Kasumi-1 (cell line): ENCODE measurements around the gene GIPC3.
"Not testable (repeated sequence)": the region's sequence is repeated elsewhere in the genome, so short reads cannot be mapped to it uniquely, and the experiment has no call there.

Experiments
- DNase-seq, 2 experiments: peaks; one replicate each; lab custom pipeline; 2025; lab: John Stamatoyannopoulos, UW

GIPC3 gene

DNA sequence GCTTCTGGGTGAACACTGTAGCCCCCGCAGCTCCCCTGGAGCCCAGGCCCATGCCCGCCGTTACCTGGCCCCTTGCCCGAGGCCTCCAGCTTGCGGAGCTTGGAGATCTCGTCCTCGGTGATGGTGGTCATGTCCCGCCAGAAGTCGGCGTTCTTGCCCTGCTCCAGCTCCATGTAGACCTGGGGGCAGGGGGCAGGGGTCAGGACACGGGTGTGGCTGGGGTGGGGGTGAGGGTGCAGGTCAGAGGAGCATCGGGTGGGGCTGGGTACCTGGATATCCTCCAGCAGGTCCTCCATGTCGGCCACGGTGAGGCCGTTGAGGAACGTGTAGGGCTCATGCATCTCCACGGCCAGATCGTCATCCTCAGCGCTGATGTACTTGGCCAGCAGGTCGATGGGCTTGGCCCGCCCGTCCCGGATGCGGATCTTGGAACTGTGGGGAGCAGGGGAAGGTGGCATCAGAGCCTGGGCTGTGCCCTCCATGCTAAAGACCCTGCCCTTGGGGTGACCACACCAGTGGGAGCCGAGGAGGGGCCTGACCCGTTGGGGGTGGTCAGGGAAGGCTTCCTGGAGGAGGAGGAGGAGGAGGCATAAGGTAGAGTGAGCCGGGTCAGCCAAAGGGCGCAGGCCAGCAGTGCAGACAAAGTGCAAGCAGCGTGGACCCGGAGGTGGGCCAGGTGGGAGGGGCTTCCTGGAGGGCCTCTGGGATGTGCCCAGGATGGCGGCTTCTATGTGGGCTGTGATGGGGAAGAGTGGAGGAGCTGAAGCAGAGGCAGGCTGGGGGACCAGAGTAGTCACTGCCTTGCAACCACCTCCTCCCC lies 33.7 kb downstream of the GIPC3 start:
- DNase-seq = no peak

- no peak for DNase-seq
Observed at GRCh38 chr19:3619631-3620012, 34.3 kb downstream of the GIPC3 start.

DNA sequence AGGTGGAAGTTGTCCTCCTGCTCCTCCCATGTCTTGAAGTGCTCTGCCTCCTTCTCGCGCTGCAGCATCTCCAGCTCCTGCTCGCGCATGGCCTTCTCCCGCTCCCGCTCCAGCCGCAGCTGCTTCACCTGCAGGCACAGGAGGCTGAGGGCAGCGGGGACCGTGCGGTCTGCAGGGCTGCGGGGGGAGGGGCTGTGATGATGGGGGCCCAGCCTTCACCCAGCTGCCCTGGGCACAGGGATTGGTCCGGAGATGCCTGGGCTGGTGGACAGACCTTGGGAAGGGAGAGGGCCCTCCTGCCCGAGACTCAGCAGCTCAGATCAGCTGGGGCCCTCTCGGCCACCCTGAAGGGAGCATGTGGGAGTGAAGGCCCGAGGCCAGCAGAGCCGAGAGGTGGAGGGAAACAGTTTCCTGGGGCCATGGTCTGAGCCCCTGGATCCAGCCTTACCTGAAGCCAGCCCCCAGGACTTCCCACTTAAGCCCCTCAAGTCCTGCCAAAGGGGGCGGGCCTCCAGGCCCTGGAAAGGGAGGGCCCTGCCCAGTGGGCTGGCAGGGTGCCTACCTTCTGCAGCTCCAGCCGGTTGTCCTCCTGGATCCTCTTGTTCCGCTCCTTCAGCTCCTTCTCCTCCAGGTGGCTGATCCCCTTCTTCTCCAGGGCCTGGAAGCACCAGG lies 35.0 kb downstream of the GIPC3 start:
- no peak for DNase-seq

GRCh38 chr19:3620817-3621547 lies 35.7 kb downstream of the GIPC3 start:
- DNase-seq = no peak

GRCh38 chr19:3621689-3622088 lies 36.4 kb downstream of the GIPC3 start:
- no peak for DNase-seq

DNA sequence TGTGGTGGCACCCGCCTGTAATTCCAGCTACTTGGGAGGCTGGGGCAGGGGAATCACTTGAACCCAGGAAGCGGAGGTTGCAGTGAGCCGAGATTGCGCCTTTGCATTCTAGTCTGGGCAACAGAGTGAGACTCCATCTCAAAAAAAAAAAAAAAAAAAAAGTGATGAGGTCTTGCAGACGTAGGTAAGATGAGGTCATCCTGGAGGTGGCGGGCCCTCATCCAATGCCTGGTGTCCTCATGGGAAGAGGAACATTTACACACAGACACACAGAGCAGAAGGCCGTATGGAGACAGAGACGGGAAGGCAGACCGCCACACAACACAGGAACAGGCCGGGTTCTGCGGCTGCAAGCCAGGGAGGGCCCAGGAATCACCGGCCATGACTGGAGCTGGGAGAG lies 36.9 kb downstream of the GIPC3 start:
- DNase-seq = no peak

- DNase-seq = no peak
Observed at GRCh38 chr19:3623716-3624115, 38.4 kb downstream of the GIPC3 start.

DNA sequence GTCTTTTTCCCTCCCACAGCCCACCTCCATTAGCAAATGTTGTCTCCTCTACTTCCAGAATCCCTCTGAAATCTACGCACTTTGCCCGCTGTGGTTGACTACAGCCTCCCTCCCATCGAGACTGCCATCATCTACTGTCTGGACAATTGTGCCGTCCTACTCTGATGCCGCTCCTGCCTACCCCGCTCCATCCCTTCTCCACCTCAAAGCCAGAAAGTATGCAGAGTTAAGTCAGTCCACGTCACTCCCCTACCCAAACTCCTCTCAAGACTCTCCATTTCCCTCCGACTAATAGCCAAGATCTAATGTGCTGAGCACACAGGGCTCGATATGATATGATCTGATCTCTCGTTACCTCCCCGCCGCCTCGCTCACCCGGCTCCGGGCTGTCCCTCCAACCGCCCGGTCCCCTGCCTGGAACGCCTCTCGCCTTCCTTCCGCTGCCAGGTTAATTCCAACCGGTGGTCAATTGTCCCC lies 40.8 kb downstream of the GIPC3 start:
- no peak for DNase-seq

DNA sequence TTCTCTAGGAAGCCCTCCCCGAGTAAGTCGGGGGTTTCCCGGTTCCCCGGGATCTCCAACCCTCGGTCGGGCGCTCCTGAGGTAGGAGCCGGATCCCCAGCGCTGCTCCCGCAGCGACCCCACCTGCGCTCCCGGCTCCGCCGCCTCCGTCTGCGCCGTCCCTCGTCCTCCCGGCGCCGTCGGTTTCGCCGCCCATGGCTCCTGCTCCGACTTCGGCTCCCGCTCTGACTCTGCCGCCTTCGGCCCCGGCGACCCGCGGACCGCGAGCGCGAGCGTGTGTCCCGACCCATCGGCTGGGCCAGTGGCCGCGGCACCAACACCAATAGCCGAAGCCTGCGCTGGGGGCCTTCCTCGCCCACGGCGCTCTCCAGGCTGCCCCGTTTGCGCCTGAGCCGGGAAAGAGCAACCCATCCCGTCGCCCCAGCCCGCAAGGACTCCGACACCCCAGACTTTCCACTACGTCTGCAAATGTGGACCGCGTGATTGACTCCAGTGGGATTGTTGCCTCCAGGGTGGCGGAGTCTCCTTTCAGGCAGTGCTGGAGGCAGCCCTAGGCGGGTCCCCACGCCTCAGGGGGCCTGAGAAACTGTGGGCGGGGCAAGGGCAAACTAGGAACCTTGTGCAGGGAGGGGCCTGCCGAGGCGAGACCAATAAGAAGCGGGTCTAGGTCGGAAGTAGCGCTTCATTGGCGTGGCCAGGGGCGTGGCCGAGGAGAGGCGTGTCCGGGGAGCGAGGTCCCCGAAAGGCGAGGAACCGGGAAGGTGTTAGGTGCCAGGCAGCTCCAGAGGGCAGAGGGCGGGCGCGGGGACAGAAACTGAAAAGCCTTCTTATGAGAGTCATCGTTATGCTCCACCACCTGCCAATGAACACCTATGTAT lies 41.4 kb downstream of the GIPC3 start, which contains the start of gene CACTIN:
TSS of gene CACTIN (minus strand) at position 318 of the 878 bp plus-strand sequence. CDS start at position 290, 28 bp downstream.
- DNase-seq = peak; percentile 98 to 99

DNA sequence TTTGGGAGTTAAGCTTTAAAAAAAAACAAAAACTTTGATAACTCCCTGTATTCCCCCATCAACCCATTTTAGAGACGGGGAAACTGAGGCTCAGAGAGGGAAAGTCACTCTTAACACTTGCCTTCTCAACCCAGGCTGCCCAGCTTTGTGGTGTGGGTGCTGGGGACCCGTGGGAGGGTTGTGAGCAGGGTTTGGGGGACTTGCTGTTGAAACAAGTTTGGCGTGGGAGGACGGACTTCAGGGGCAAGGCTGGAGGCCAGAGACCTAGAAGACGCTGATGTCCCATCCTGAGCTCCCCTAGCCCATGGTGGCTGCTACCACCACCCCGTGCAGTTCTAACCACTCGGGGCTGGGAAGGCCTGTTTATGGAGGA lies 42.1 kb downstream of the GIPC3 start:
- no peak for DNase-seq

- DNase-seq = not testable (repeated sequence)
Observed at GRCh38 chr19:3628766-3629165, 43.5 kb downstream of the GIPC3 start.

DNA sequence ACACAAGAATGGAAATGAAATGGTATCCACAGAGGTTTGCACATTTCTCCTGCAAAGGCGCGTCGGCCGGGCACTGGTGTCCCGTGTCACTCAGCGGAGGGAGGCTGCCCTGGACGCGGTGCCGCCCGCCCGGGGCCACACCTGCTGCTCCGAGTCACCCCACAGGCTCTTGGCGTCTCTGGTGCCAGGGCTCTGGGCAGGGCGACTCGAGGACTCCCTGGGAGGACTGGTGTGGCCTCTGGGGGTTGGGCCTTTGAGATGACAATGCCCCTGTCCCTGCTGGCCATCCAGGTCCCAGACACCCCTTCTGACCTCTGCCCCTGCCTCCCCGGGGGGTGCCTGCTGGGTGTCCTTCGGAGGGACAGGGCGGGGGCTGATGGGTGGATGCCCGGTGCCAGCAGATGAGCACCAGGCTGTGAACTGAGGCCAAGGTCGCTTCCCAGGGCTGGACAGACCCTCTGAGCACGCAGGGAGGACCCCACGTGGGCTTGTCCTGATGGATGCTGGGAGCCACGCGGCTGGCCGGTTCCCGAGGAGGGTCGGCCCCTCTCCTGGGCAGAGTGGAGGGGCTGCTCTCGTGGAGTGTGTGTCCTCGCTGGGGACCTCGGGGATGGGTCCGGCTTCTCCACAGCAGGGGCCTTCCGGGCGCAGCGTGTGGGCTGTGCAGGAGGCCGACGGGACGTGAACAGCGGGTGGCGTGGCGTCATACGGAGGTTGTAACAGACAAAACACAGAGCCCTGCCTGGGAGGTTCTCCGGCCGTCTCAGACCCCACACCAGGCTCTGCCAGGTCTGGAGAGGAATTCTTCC lies 46.0 kb downstream of the GIPC3 start:
- DNase-seq = no peak

DNA sequence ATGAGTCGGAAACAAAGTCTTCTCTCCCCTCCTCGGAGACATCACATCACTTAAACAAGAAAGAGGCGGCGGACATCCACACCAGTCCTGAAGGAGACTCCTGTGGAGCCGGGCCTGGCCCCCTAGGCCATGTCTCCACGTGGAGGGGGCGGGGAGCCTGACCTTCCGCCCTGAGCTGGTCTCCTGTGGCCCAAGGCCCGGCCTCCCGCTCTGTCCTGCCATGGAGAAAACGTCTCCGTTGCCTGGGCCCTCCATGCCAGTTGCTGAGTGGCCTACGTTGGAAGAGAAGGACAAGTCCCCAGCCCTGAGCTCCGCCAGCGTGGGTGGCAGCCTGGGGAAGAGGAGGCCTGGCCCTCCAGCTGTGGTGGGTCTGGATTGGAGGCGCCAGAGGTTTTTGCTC lies 46.8 kb downstream of the GIPC3 start:
- no peak for DNase-seq

DNA sequence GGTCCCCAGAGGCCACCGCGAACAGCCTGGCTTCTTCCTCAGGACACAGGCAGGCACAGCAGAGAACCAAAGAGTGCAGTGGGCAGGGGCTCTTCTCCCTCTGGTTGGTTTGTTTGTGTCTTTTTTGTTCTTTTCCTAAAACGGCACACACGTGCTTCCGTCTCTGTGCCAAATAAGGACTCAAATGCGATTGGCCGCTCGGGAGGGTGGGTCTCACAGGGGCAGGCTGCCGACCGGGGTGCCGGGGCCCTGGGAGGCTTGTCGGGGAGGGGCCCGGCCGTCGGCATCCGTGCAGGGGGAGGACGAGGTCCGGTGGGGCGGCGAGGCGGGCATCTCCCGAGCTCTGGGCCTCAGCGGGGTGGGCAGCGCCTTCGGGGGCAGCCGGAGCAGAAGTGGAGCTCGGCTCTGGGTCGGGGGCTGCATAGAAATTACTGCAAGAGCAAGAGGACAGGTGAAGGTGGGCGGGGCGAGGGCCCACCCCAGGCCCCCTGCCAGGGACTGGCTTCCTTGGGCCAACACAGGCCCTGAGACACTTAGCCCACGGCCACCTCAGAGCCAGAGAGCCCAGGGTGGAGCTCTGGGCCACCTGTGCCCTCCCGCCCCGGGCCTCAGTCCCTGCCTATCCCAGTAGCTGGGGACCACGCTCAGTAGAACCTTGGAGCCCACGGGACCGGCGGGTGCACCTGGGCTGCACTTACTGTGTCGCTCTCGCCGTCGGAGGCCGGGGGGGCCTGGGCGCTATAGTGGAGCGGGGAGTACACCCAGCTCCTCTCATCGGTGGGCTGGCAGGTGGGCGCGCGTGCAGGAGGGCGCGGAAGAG lies 47.7 kb downstream of the GIPC3 start:
- DNase-seq = no peak

- no peak for DNase-seq
Observed at GRCh38 chr19:3633559-3633988, 48.3 kb downstream of the GIPC3 start.

DNA sequence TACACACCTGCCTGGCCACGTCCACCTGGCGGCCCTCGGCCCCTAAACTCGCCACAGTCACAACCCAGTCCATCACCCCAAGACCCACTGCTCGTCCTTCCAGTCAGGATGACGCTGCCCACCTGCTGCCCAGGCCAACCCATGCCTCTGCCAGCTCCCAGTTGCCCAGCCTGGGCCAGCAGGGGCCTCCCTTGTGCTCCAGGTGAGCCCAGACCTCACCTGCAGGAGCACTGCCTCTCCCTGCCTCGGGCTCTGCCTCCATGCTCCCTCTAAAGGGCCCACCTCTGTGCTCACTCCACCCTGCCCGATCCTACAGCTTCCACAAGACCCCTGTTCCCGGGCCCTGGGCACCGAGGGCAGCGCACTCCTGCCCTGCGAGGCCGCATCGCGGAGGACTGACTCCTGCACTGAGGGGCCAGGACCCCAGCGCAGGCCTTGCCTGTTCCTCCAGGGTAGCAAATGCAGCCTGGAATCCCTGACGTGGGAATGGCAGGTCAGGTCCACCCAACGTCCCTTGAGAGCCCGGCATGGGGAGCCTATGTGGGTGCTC lies 49.3 kb downstream of the GIPC3 start:
- DNase-seq = no peak

DNA sequence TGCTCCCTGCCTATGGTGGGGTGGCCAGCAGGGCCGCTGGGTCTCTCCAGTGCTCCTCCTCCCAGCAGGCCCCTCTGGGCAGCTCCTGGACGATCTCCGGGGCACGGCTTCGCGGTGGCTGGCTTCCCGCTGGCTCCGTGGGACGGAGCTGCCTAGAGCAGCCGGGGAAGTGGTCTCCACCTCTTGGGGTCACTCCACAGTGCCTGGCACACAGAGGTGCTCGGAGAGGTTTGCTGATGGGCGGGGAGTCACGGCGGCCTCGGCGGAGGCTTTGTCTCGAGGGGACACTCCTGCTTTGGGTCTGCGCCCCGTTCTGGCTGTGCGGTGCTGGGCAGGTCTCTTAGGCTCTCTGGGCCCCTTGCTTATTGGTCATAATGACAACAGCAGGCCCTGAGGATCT lies 51.2 kb downstream of the GIPC3 start:
- DNase-seq = no peak

DNA sequence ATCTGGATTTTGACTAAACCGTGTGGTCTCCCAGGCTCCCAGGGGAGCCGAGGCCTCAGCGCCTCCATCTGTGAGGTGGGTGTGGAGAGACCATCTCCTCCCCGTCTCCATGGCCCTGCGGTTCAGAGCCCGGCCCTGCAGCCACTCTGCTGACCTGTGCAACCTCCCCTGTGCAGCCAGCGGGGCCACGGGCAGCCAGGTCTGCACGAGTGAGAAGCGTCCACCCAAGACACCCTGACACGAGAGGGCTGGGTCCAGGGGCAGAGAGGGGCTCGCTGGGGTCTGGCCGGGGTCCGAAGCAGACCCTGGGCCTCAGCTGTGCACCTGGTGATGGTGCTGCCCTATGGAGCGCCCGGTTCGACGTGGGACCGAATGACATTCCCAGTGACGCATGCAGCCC lies 51.7 kb downstream of the GIPC3 start:
- no peak for DNase-seq

DNA sequence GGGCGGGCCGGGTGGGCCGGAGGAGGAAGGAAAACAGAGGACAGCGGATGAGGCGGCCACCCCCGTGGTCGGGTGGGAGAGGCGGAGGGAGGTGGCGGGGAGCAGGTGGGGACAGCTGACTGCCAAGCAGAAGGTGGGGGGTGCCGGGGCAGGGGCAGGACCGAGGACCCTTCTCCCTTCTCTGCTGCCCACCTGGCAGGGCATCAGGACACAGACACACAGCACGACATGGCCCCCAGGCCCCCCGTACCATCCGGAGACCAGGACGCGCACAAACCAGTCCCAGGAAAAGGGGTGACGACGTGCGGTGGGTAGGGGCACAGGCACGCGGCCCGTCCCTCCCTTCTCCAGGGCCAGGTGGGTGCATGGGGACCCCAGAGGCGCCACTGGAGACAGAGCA lies 52.3 kb downstream of the GIPC3 start:
- no peak for DNase-seq
